GM18519 (cell line): ENCODE measurements around the gene DPYSL5.

Experiments
- ATAC-seq: cut with Tn5 transposase; IDR thresholded peaks from one replicate; pipeline ENCODE4 v1.9.1; 2021; ENCODE audit warnings: mild to moderate bottlenecking, moderate library complexity; ENCODE audit not compliant: unreplicated experiment, low FRiP score

Gene DPYSL5

DNA sequence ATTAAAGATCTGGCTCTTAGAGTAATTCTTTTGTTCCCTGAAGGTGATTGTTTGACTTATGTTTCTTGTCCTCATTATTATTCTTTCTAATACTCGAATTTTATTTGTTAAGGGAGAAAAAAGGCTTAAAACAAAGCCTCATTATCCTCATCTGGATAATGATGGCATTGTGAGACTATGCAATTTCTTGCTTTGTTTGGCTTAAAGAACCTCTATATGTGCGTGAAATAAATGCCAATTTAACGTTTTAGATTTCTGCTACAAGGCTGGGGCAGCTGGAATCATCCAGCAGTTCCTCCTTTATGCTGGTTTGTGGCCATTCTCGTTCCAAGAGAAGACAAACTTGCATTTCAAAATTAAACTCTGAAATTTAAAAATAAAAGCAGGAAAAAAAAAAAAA is 4.9 kb upstream of the DPYSL5 start:
- no peak for ATAC-seq

DNA sequence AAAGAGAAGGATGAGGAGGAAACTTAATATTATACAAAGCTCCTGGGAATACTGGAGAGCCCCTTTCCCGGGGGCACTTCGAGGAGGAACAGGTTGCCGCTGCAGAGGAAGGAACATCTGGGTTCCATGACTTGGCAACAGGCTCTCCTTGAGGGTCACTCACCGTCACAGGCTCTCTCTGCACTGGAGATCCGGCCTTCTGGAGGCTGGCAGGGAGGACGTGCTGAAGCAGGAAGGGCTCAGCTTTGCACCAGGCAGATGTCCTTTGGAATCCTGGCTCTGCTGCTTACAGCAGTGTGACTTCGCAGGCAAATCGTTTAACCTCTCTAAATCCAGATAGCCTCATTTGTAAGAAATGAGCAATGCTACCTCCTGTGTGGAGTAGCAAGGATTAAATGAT is 2.9 kb upstream of the DPYSL5 start:
- ATAC-seq: no peak

DNA sequence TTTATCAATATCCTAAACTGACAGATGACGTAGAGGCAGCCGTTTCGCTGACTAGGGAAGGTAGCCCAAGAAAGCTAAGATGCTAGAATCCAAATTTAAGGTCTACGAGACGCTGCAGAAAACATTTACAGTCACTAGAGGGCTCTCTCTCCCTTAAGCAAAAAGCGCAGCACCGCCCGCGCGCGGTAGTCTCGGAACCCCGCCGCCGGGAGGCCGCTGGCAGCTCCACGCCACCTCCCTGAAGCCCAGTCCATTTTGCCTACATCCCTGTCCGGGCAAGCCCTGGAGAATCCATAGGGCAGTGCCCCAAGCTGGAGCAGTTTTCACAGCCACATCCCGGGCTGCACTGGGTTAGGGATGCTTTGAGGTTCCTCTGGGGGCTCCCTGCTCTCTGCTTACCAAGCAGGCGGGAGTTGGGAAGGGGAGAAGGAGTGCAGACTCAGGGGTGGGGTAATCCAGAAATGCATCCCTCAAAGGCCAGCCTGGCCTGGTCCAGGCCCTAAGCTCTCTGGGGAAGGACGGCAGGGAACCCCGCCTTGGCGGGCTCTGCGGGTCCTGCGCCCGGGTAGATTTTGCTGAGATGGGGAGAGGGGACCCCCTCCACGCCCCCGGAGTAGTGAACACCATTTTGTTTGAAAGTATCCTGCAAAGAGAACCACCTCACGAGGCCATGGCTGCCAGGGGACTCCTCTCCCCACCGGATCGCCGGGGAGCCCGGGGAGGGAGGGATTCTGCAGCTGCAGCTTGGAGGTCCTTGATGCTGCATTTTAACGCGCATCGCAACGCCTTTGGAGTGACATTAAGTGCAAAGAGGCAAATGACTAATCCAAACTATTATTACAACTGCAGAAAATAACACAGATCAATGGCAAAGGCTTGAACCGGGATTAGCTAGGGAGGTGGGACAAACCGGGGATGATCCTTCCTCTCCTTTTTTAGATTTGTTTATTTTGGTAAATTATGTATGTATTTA is 1.3 kb upstream of the DPYSL5 start:
- ATAC-seq: no peak

DNA sequence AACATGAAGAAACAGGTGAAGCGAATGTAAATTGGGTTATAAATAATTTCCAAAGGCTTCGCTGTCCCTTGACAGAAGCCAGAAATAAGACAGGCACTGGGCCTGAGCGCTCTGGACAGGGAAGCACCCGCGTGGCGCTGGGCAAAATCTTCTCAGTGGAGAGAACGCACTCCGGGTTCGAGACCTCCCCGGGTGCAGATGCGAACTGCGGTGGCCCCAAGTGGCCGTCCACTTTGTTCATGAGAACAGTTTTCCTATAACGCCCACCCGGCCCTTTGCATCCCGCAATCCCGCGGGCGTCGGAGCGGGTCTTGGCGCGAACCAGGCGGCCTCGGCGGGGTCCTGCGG is 651 bp upstream of the DPYSL5 start:
- no peak for ATAC-seq

DNA sequence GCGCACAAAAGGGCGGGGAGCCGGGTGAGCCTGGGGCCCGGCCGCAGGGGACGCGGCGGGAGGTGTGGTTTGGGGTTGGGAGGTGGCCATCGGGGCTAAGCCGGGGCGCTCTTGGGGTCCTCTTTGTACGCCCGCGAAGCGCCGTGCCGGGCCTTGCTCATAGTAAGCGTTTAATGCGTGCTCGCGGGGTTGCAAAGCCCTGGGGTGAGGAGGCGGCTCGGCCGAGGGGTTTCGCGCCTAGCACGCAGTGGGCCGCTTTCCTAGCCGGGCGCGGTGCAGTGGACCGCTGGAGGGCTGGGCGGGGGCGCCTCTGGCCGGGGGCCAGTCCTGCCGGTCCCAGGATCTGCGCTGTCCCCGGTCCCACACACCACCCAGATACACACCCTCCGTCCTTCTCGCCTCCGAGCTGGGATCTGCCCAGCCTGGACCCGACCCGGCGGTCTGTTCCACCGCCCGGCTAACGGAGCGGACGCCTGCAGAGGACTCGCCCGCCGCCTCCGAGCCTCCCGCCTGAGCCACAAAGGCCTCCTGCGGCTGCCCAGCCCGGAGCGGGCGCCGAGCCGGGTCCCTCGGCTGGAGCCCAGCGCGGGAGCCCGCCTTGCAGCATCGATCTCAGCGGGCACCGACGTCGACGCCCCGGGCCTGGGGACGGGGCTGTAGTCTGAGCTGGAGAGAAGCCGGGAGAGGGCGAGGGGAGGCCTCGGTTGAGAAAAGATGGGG is 564 bp downstream of the DPYSL5 start:
- ATAC-seq: no peak

DNA sequence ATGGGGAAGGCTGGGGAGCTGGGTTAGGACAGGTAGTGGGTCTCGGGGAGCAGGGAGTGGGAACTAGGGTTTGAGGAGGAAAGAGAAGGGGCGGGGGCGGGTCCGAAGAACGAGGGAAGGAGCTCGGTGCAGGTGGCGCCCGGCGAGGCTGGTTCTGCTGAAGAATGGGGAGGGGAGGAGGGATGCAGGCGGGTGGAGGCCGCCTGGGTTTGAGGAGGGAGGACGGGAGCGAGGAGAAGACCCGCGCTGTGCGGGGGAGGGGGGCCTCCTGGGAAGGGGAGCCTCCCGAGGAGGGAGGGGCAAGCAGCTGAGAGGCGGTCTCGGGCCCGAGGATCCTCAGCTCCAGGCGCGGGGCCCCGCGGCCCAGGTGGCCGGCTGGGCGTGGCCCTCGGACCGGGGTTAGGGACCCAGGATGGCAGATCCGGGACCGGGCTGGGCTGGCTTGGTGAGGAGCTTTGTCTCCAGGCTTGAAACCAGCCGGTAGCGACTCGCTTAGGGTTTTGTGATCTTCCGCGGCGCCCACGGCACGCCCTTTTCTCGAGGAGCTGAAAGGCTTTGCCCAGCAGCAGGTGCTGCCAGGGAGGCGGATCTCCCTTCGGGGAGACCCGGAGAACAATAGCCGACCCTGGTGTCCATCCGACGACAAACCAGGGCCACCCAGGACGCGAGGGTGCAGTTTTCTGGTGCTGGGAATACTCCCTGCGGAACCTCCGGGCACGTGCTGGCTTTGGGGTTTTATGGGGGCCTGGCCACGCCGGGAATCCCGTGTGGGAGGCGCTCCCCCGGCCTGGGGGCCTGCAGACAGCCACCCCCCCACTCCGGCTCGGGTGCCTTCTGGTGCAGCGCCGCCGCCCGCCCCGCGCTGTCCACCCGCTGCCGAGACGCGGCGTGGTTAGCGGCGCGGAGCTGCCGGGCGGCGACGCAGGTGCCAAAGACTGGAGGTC is 1.4 kb downstream of the DPYSL5 start:
- ATAC-seq: no peak

DNA sequence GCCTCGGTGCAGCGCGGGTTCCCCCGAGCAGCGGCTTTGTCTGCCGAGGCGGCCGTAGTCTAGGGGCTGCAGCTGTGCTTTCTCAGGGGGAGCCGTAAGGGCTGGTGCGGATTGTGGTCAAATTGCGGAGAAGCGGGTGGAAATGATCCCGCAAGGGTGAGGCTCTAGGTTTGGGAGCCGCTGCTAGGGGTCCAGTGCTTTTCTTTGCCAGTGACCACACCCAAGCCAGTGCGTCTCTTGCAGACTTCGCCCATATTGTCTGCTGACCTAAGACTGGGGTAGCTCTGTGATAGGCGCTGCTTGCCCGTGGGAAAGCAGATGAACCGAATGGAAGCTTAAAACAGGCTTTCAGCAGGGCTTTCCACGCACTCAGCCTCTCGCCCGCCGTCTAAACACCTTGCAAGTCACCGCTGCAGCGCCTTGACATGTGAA is 2.1 kb downstream of the DPYSL5 start:
- no peak for ATAC-seq

DNA sequence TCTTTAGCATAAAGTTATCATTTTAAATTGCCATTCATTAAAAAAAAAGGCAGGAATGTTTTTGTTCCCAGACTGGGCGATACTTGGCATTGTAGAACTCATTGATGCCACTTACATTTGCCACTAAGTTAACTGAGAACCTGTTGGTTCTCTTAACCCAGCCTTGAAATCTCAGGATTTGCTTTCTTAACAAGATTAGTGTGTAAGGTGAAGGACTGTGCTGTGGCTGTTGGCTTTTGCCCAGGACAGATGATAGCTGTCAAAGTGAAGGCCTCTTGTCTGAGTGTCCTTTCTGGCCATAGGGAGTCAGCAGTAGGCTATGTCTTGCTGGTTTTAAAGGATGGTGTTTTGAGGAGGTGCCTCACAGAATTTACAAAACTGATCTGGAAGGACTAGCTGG is 2.6 kb downstream of the DPYSL5 start:
- ATAC-seq: no peak

DNA sequence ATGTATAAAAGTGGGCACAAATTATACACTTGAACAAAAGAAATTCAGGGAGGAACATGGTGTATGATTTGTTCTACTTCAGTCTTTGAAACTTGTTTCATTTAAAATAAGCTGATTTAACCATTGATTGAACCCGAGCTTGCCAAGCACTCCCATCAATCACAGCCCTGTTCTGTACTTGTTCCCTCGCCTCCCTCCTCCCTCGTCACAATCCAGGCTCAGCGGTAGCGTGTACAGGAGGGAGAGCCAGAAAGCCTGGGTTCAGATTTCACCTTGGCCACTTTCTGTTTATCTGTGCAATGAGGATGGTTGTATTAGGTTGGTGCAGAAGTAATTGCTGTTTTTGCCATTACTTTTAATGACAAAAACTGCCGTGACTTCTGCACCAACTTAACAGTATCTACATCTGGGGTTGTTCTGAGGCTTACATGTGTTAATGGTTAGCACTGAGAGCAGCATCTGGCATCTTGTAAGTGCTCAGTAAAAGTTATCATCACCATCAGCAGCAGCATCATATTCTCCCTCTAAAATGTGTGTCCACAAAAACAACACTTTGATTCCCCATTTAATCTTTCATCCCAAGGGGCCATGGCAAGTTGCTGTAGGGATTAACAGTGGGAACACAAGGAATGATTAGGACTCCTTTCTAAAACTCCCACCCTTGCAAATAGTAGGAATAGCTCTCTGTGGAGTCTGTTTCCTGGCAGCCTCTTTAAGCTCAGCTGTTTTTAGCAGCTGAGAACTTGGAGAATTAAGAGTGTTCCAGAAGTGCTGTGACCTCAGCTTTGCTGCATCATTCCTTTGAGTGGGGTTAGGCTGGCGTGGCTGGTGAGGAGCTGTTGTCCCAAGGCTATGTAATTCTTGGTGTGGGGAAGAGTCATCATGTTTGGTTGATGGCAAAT is 4.7 kb downstream of the DPYSL5 start:
- no peak for ATAC-seq

DNA sequence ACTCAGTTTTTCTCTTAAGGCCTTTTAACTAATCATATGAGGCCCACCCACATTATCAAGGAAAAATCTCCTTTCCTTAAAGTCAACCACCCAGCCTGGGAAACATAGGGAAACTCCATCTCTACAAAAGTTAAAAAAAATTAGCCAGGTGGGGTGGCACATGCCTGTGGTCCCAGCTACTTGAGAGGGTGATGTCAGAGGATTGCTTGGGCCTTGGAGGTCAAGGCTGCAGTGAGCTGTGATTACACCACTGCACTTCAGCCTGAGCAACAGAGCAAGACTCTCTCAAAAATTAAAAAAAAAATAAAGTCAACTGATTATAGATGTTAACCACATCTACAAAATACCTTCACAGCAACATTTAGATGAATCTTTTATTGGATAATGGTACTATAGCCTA is 5.8 kb downstream of the DPYSL5 start:
- ATAC-seq: no peak

DNA sequence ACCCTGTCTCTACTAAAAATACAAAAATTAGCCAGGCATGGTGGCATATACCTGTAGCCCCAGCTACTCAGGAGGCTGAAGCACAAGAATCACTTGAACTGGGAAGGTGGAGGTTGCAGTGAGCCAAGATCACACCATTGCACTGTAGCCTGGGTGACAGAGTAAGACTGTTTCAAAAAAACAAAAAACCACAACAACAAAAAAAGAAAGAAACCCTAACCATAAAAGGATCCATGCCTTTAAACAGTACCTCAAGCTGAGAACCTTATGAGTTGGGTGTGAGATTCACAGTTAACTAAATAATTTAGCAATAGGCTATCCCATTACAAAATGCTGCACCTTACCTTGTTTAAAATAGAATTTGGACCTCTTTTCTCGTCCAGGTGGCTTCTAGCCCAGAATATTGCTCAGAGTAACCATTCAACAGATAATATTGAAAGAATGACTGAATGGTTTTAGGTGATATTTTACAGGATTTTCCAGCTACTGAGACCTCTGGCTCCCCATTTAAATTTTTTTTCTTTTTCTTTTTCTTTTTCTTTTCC is 6.4 kb downstream of the DPYSL5 start:
- no peak for ATAC-seq

DNA sequence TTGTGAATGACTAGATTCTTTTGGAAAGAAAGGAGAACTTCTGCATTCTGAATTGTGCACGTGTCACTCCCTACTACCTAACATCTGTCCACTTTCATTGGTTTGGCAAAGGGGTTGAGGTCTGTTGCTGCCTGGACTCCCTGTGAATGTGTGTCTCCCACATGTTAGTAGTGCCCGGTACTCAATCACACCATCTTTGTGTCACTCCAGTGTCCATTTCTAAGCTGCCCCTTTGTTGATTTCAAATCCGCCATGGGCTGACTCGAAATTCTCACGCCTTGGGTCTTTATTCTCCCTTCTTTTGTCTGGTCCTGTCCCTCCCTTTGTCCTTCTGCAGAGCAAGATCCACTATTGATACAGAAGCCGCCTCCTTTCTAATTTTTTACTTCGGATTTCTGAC is 7.5 kb downstream of the DPYSL5 start:
- ATAC-seq: no peak

DNA sequence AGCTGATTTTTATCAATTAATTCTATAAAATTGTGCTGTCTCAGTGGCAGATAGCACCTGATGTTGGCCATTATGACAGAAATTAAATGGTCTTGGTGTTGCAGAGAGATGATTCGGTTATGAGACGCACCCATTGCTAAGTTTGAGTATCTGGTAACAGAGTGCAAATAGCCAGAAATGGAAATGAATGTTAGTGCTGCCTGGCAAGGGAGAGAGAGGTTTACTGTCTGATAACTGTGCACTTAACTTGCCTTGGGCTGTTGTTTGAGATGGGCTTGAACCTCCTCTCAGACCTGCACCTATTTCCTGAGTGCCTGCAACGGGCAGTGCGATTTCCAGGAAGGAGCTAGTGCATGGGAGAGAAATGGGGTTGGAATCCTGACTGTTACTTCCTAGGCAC is 11.7 kb downstream of the DPYSL5 start:
- ATAC-seq: no peak

DNA sequence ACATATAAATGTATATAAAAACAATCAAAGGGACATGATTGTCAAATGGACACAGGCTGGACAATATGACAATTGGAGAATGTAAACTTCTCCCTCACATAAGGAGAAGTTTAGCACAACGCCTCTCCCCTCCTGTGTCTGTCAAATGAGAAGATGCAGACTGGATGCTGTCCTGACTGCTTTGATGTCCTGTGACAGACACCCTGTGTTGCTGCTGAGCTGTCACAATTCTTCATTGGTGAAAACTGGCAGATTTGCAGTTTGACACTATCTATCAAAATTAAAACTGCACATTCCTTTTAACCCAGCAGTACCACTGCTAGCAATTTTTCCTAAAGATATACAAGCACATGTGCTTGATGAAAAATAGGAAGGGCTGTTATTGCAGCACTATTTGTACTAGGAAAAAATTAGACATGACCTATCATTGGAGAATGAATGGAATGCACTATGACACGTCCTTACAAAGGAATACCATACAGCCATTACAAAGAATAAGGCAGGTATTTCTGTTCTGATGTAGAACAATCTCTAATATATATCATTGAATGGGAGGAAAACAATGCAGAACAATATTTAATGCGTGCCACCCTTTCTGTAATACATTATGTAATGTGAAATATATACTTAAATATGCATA is 12.4 kb downstream of the DPYSL5 start:
- no peak for ATAC-seq

DNA sequence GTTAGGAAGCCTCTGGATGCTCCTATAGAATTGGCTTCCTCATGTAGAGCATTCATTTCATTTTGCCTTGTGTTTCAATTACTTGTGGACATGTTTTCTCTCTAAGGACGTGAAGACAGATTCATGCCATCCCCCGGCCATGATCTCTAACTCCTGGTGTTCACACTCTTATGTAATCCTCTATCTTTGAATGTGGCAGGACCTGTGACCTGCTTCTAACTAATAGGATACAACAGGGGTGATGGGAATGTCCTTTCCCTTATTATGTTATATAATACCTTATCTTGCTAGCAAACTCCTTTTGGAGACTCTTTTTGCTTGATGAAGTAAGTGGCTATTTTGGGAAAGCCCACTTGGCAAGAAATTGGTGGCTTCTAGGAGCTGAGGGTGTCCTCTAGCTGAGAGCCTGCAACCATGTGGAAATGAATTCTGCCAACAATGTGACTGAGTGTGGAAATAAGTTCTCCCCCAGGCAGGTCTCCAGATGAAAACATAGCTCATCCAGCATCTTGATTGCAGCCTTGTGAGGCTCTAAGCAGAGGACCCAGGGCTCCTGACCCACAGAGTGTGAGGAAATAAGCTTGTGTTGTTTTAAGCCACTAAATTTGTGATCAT is 13.8 kb downstream of the DPYSL5 start:
- no peak for ATAC-seq

DNA sequence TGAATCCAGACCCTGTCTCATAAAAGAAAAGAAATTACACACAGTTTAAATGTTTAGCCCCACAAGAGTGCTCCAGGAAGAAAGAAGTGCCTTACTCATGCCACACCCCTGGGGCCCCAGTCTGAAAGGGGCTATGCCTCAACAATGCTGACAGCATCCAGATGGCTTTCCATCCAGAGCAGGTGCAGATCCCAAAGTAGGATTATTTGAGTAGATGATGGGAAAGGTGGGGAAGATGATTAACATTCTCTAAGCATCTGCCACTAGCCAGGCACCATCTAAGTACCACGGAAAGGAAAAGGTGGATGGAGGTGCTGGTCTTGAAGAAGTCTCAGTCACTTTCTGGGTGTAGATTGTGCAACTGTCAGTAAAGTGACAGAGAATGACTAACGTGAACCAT is 16.3 kb downstream of the DPYSL5 start:
- no peak for ATAC-seq

DNA sequence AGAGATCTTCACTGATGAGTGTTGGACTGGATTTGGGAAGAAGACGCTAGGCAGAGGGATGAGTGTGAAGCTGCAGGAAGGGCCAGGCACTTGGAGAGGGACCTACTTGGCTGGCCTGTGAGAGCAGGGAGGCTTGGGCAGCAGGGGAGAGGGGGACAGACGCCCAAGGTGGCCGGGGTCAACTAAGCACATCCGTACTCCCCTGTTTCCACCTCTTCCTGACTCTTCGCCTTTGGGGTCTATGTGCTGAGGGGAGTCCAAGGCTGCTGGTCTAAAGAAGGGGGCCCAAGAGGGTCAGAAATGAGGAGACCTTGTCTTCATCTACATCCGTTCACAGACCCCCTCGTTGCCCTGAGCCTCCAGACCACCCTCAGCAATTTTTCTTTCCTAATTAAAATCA is 16.7 kb downstream of the DPYSL5 start:
- no peak for ATAC-seq

DNA sequence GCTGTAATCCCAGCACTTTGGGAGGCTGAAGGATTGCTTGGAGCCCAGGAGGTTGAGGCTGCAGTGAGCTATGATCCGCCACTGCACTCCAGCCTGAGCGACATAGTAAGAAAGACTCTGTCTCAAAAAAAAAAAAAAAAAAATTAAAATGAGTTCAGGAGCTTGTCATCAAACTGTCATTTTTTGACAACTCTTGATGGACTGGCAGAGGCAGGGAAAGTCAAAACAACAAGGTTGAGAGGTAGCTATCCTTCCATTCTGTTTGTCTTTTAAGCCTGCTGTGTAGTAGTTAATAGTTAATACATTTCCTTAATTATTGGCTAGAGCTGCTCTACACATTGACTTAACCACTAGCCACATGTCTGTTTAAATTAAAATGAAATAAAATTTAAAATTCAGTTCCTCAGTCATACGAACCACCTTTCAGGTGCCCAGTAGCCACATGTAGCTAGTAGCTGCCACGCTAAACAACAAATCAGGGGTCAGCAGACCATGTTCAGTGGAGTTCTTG is 22.7 kb downstream of the DPYSL5 start:
- no peak for ATAC-seq
